Natural killer cell (primary cell): ENCODE data around the gene SAMD11. TPM values are rescaled to one million over a fixed set of nuclear protein-coding genes. Genes with fewer than 3 reads are reported as not detected.

Source experiments
- ATAC-seq, 3 donors: fragments of 150-1000 bp in 2 of 3; fragments of 200-7000 bp in 1 of 3; cut with Tn5 transposase; 1 replicate in 1 of 3; 2 replicates in 2 of 3; pipeline ENCODE4 v1.10.0; 2021; ENCODE audit warnings: mild to moderate bottlenecking in 2 of 3, moderate library complexity in 2 of 3
- DNase-seq, 2 donors: peaks; one replicate each; pipeline versions ENCODE4 v3.0.0 to v3.0.0-alpha.2; 2013 to 2021; ENCODE audit warnings: mixed read lengths in 1 of 2
- H3K27ac ChIP-seq: one replicate; pipeline ENCODE4 v1.5.1; 2013; ENCODE audit warnings: mild to moderate bottlenecking, low read length
- H3K27me3 ChIP-seq: one replicate; pipeline ENCODE4 v1.6.1; 2013; ENCODE audit warnings: low read length; ENCODE audit not compliant: control insufficient read depth, insufficient read depth
- H3K36me3 ChIP-seq: one replicate; pipeline ENCODE4 v1.6.1; 2013; ENCODE audit warnings: low read length; ENCODE audit not compliant: control insufficient read depth, insufficient read depth
- H3K4me1 ChIP-seq: one replicate; pipeline ENCODE4 v1.6.1; 2013; ENCODE audit warnings: low read length; ENCODE audit not compliant: control insufficient read depth, insufficient read depth
- H3K4me3 ChIP-seq: one replicate; pipeline ENCODE4 v1.5.1; 2013; ENCODE audit warnings: low read length
- H3K9me3 ChIP-seq: one replicate; pipeline ENCODE4 v1.6.1; 2013; ENCODE audit warnings: low read length; ENCODE audit not compliant: control insufficient read depth, insufficient read depth
- H3K27ac Mint-ChIP-seq, 2 donors: one replicate each; pipeline ENCODE4 v1.8.0; 2022; ENCODE audit warnings: mild to moderate bottlenecking in 2 of 2, mixed read lengths in 2 of 2, moderate library complexity in 1 of 2
- H3K27me3 Mint-ChIP-seq, 2 donors: one replicate each; pipeline ENCODE4 v1.8.0; 2022; ENCODE audit warnings: low read depth in 2 of 2, mixed read lengths in 2 of 2
- H3K36me3 Mint-ChIP-seq: one replicate; pipeline ENCODE4 v1.8.0; 2022; ENCODE audit warnings: mixed read lengths
- H3K4me1 Mint-ChIP-seq, 2 donors: one replicate each; pipeline ENCODE4 v1.8.0; 2022; ENCODE audit warnings: mixed read lengths in 2 of 2
- H3K4me3 Mint-ChIP-seq: one replicate; pipeline ENCODE4 v1.8.0; 2022; ENCODE audit warnings: mild to moderate bottlenecking, moderate library complexity, mixed read lengths
- H3K9me3 Mint-ChIP-seq, 2 donors: one replicate each; pipeline ENCODE4 v1.8.0; 2022; ENCODE audit warnings: mixed read lengths in 2 of 2
- WGBS: methylation state at CpG from one replicate; pipeline ENCODE4 v1.1.7; 2013; ENCODE audit warnings: missing lambda C conversion rate; ENCODE audit not compliant: insufficient coverage; 5-methylcytosine and 5-hydroxymethylcytosine counted together
- intact Hi-C: fragments of 100-400 bp; cut with micrococcal nuclease; formaldehyde crosslinking; loops from one replicate; pipeline ENCODE4 v1.14.2; 2022
- total RNA-seq, 4 donors: library from RNA; stranded (reverse); fragments of 120-200 nt in 1 of 4; gene quantifications; one replicate each; pipeline versions ENCODE4 v1.2.3 to v1.2.4, GENCODE V29; 2013 to 2022
- TF ChIP-seq, protein P1 (sequence below): fragments of 200-600 bp; IDR thresholded peaks from one replicate; pipeline ENCODE4 v1.8.0; 2022; ENCODE audit warnings: antibody characterized with exemption

The SAMD11 gene
- total RNA-seq, 3 donors from 2014 or later (not counting 1 experiment from before 2014, with no cell fraction given), result not detected

- peaks cover 6% of the 10 kb centered on the region for H3K36me3 Mint-ChIP-seq
- no peak overlapping the region for H3K27ac Mint-ChIP-seq
- peaks cover 23 to 31% of the 10 kb centered on the region in 2 donors for H3K4me1 Mint-ChIP-seq
- Histone ChIP-seq H3K9me3 (no peaks in the 10 kb centered on the region), H3K4me3 (no peak overlapping the region), H3K4me1 (peaks cover 38% of the 10 kb centered on the region), H3K27ac (no peak overlapping the region), H3K36me3 (peaks cover 49% of the 10 kb centered on the region), H3K27me3 (no peaks in the 10 kb centered on the region)
- H3K9me3 Mint-ChIP-seq, result no peaks in the 10 kb centered on the region
- DNase-seq (no peak), ATAC-seq (no peak)
- TF ChIP-seq, protein P1, sequence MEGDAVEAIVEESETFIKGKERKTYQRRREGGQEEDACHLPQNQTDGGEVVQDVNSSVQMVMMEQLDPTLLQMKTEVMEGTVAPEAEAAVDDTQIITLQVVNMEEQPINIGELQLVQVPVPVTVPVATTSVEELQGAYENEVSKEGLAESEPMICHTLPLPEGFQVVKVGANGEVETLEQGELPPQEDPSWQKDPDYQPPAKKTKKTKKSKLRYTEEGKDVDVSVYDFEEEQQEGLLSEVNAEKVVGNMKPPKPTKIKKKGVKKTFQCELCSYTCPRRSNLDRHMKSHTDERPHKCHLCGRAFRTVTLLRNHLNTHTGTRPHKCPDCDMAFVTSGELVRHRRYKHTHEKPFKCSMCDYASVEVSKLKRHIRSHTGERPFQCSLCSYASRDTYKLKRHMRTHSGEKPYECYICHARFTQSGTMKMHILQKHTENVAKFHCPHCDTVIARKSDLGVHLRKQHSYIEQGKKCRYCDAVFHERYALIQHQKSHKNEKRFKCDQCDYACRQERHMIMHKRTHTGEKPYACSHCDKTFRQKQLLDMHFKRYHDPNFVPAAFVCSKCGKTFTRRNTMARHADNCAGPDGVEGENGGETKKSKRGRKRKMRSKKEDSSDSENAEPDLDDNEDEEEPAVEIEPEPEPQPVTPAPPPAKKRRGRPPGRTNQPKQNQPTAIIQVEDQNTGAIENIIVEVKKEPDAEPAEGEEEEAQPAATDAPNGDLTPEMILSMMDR, result no peak
- intact Hi-C loops, result no loop called here
- no peak overlapping the region for H3K4me3 Mint-ChIP-seq
- H3K27me3 Mint-ChIP-seq, result no peaks in the 10 kb centered on the region
- WGBS, result 95% methylated on average over 11 of the region's 11 CpGs
These were observed 32.9 kb downstream of the SAMD11 start for GRCh38 chr1:956636-957035.

DNA sequence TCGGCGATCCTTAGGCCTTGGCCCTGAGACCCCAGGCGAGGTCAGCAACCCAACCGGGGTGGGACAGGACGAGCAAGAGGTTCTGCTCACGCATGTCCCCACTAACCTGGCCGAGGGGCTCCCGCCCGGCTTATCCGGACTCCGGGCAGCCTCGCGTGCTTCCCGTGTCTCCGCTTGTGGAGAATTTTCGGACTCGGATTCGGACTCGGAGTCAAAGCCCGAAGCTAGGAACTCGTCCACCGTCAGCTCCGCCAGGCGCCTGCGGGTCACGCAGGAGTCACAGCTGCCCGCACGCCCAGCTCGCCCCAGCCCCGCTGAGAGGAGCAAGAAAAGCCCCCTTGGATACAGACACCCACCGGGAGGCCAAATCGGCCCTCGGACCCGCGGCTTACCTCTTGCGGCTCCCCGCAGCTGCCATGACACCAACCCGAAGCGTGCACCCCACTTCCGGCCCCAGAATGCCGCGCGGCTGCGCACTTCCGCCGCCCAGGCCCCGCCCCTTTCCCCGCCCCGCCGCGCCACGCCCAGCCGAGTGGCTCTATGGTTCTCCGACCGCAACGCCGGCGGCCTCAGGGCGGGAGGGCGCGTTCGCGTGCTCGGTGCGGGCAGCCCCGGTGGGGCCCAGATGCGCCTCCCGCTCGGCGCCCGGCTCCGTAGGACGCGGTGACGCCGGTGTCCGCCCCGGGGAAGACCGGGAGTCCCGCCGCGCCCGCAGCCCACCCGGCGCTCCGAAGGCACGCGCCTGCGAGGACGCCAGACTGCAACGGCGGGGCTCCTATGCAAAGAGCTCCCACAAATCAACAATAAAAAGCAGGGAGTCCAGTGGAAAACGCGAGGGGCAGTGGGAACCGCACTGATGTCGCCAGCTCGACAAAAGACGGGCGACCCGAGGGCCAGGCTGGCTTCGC, 35.4 kb downstream of the SAMD11 start, which contains the start of gene NOC2L:
NOC2L (minus strand) TSS at position 434 of the 908 bp plus-strand sequence; CDS start at position 418, 16 bp downstream.
- H3K27ac ChIP-seq, result peak within 1 kb of the TSS; percentile 58
- ATAC-seq (peak; percentile 91 to 94 (median 92)), DNase-seq (peak; percentile 94)
- no peaks in the 10 kb centered on the region for H3K9me3 ChIP-seq
- Mint-ChIP-seq H3K9me3 (no peaks in the 10 kb centered on the region), H3K36me3 (peaks cover 6% of the 10 kb centered on the region), H3K27ac (peak within 1 kb of the TSS; percentile 73 to 76), H3K4me3 (peak within 1 kb of the TSS; percentile 94), H3K4me1 (peaks cover 23 to 30% of the 10 kb centered on the region in 2 donors), H3K27me3 (no peaks in the 10 kb centered on the region)
- no peaks in the 10 kb centered on the region for H3K27me3 ChIP-seq
- H3K4me1 ChIP-seq, result peaks cover 43% of the 10 kb centered on the region
- H3K4me3 ChIP-seq, result peak within 1 kb of the TSS; percentile 93
- TF ChIP-seq, protein P1, result no peak
- peaks cover 27% of the 10 kb centered on the region for H3K36me3 ChIP-seq
- WGBS, result 7% methylated on average over 101 of the region's 101 CpGs
- intact Hi-C loops, result no loop called here

- H3K4me3 ChIP-seq, result peak overlapping the region; percentile 50
- TF ChIP-seq, protein P1, result no peak
These were observed 36.1 kb downstream of the SAMD11 start for GRCh38 chr1:959731-960362.

More at GRCh38 chr1:959731-960362, 36.1 kb downstream of the SAMD11 start:
- no peaks in the 10 kb centered on the region for H3K27me3 ChIP-seq
- Mint-ChIP-seq H3K36me3 (peaks cover 6% of the 10 kb centered on the region), H3K4me3 (peak overlapping the region; percentile 94), H3K9me3 (no peaks in the 10 kb centered on the region), H3K4me1 (peaks cover 22 to 30% of the 10 kb centered on the region in 2 donors), H3K27ac (peak overlapping the region; percentile 43 to 73), H3K27me3 (no peaks in the 10 kb centered on the region)
- peak overlapping the region; percentile 50 for H3K27ac ChIP-seq
- peaks cover 20% of the 10 kb centered on the region for H3K36me3 ChIP-seq
- intact Hi-C loops, result no loop called here
- DNase-seq (no peak), ATAC-seq (no peak)
- no peaks in the 10 kb centered on the region for H3K9me3 ChIP-seq
- H3K4me1 ChIP-seq, result peaks cover 43% of the 10 kb centered on the region
- 22% methylated on average over 57 of the region's 57 CpGs for WGBS
